Stimulated activated CD4-positive, alpha-beta T cell treated with anti-CD3 and anti-CD28 coated beads, Interleukin-2, amount 100 ng/mL, for 48 hours (primary cell): ENCODE data around the gene MED17.

Experiments used
- DNase-seq, 2 donors: peaks; one replicate each; pipeline ENCODE4 v3.0.0-alpha.2; 2020

The MED17 gene

DNA sequence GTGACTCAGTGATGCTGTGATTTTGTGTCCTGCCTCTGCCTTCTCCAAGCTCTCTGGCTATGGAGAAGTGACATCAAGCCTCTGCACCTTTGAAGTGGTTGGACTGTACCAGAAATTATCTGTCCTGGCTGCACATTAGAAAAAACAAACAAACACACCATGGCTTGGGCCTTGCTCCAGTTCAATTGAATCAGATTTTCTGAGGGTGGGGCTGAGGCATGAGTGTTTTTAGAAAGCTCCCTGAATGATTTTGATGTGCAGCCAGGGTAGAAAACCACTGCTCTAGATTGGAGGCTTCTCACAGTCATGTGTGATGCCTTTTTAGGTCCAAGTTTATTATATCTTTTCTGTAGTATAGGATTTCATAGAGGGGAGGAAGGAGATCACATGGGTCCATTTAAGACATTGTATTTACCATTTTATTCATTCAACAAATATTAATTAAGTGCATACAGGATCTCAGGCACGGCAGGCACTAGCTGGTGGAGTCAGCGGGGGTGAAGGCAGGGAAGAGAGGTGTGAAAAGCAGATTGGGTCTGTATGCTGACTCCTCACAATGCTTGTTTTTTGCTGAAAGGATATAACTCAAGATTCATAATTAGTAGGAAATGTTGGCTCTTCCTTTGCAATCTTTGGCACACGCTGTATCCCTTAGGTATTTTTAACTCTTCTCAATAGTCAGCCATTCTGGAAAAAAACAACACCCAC lies 73.5 kb downstream of the MED17 start:
- DNase-seq: no peak

DNA sequence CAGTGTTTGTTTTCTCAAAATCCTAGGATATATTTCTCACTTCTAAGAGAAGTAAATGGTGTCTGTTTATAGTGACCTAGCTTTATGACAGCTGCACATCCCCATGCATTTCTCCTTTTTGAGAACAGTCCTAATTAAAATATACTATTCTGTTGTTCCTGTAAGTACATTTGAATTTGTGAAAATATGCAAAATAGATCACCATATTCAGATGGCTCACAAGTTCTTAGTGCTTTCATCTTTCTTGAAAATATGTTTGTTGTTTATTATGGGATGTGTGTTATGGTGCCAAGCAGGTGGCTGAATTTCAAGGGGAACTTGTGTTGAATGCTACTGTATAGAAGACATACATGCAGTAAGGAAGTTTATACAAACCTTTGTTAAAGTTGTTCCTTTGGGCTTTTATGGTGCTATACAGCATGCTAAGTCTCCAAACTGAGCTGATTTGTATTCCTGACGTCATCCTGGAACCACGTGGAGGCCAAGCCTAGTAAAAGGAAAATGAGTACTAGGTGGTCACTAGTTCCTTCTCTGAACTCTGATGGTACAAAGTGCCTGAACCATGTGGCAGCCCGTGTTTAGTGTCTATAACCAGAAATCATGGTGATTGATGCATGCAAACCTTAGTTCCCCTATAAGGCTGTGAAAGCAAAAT lies 74.2 kb downstream of the MED17 start:
- no peak for DNase-seq

DNA sequence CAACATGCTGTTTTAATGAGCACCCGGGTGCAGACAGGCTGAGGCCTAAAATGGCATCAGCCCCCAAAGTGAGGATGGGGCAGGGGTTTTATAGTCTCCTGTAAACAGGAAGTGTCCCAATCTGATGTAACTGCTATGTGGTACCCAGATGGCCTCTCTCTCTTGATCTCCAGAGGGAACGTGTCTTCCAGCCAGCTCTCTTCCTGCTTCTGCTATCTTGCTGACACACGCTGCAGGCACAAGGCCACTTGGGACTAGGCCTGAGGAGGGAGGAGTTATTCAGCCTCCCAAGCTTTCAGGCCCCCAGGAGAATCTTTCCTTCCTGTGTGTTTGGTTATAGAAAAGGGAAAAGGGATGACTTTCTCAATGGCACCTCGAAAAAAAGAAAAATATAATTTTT lies 77.7 kb downstream of the MED17 start:
- no peak for DNase-seq
